HPDE6-E6E7 (cell line): ENCODE data around the gene LDLRAD2.
"Not testable (repeated sequence)": the region's sequence is repeated elsewhere in the genome, so short reads cannot be mapped to it uniquely, and the experiment has no call there.

Source experiments
- DNase-seq: peaks from one replicate; pipeline ENCODE4 v3.0.0; 2011; ENCODE audit warnings: missing footprints; ENCODE audit errors: extremely low spot score

LDLRAD2 gene

GRCh38 chr1:21811875-21812305, at the start of gene LDLRAD2:
TSS of gene LDLRAD2 (plus strand) at chr1:21812265. CDS start at chr1:21812452, 187 bp downstream.
- no peak for DNase-seq

- DNase-seq: no peak
Observed at GRCh38 chr1:21763236-21763635, 48.8 kb upstream of the LDLRAD2 start.

GRCh38 chr1:21763694-21764419, 48.2 kb upstream of the LDLRAD2 start:
- no peak for DNase-seq

GRCh38 chr1:21764615-21765423, 47.2 kb upstream of the LDLRAD2 start:
- peak; percentile 41 for DNase-seq

- no peak for DNase-seq
Observed at GRCh38 chr1:21766210-21766609, 45.9 kb upstream of the LDLRAD2 start.

GRCh38 chr1:21767106-21767505, 45.0 kb upstream of the LDLRAD2 start:
- not testable (repeated sequence) for DNase-seq

- no peak for DNase-seq
Observed at GRCh38 chr1:21770201-21770600, 41.9 kb upstream of the LDLRAD2 start.

- DNase-seq: not testable (repeated sequence)
Observed at GRCh38 chr1:21770602-21771001, 41.5 kb upstream of the LDLRAD2 start.

GRCh38 chr1:21771672-21772071, 40.4 kb upstream of the LDLRAD2 start:
- DNase-seq: not testable (repeated sequence)

GRCh38 chr1:21773585-21773984, 38.5 kb upstream of the LDLRAD2 start:
- DNase-seq: no peak

GRCh38 chr1:21774835-21775549, 37.1 kb upstream of the LDLRAD2 start:
- DNase-seq: no peak

- DNase-seq: no peak
Observed at GRCh38 chr1:21775550-21775914, 36.5 kb upstream of the LDLRAD2 start.

GRCh38 chr1:21775985-21776562, 36.0 kb upstream of the LDLRAD2 start:
- no peak for DNase-seq

- not testable (repeated sequence) for DNase-seq
Observed at GRCh38 chr1:21776925-21777324, 35.1 kb upstream of the LDLRAD2 start.

GRCh38 chr1:21778405-21778727, 33.7 kb upstream of the LDLRAD2 start:
- no peak for DNase-seq

GRCh38 chr1:21779613-21780521, 32.2 kb upstream of the LDLRAD2 start:
- DNase-seq: no peak

- DNase-seq: no peak
Observed at GRCh38 chr1:21781815-21782348, 30.2 kb upstream of the LDLRAD2 start.

- DNase-seq: no peak
Observed at GRCh38 chr1:21782349-21782867, 29.7 kb upstream of the LDLRAD2 start.

- peak; percentile 93 for DNase-seq
Observed at GRCh38 chr1:21782868-21783678, 29.0 kb upstream of the LDLRAD2 start, which contains the start of gene USP48. TSS of gene USP48 (minus strand) at chr1:21783149. CDS start at chr1:21782957, 192 bp downstream.
